ENCODE data around the gene CLCN7.

GRCh38 chr16:1501630-1502029 is 26.8 kb upstream of the CLCN7 start:
- TF ChIP-seq CTCF (IDR thresholded peaks at IDR 0.05; ENCODE audit: low read depth, low read length) (no peak), EZH2phosphoT487 (IDR thresholded peaks at IDR 0.05; ENCODE audit: low read depth) (no peak)

Measured in OCI-LY3 (cell line).